ENCODE results near the gene TMPRSS2.
A peak's percentile ranks its signal among the peaks of the same experiment; 100 is the strongest.

Gene TMPRSS2

DNA sequence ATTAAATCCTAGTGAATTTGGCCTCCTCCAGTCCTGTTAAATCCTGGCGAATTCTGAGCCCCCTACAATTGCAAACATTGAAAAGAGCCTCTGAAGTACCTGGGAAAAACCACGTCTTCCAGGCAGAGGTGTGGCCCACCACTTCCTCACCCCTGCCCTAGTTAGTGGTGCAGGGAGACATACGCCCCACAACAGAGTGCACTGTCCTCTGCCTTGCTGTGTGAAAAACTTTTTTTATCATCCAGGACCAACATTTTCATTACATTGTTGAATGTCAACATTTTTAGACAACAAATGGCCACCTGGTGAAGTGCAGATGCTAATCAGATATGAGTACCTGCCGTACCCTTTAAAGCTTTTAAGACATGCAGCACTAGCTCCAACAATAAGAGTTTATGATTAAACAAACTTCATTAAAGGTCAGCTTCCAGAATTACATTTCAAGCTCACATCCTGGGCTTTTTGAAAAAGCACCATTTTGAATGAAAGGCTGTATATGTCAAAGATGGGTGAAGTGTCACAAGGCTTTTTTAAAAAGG is 13.6 kb upstream of the TMPRSS2 start:
- Mint-ChIP-seq H3K27me3 (peaks cover 18 to 34% of the 10 kb centered on the region in 2 donors), H3K36me3 (no peaks in the 10 kb centered on the region), H3K9me3 (peaks cover 0 to 2% of the 10 kb centered on the region in 2 donors), H3K4me3 (no peak overlapping the region), H3K27ac (no peak overlapping the region), H3K4me1 (peaks cover 0 to 2% of the 10 kb centered on the region in 2 donors)
- no peak for DNase-seq
- no peak for ATAC-seq (replicated peaks)

DNA sequence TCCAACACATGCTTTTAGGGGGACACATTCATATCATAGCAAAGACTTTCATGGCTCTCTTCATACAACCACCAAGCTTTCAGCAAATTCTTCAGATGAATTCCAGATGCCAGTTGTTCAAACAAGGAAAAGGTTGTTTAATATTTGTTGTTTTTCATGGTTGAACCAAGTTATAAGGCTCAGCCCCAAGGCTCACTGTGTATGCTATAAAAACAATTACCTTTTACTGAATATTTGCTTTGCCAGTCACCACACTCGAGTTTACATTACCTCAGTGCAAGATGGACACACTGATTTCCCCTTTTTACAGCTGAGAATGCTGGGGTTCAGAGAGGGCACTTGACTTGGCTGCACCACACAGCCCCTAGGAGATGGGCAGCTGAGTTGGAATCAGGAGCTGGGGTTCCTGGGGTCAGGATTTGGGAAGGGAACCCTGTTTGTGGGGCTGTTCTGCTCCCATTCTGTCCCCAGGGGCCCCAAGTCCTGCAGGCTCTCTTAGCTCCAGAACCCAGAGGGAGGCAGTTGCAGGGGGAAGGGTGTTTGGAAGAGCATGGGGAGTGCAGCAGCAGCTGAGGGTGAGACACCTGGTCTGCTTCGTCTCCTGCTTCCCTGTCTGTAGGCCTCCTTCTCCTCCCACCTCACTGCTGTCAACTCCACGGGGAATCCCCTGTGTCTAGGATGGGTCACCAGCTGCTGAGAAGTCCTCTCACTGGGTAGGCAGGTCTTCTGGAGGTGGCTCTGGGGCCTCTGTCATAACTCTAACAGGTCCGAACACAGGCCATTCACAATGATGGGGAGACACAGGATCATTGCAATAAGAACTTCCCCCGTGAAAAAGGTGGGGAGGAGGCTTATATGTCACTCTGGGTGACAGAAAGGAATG is 12.8 kb upstream of the TMPRSS2 start:
- H3K36me3 Mint-ChIP-seq, result no peaks in the 10 kb centered on the region
- H3K4me1 Mint-ChIP-seq, result peaks cover 0 to 2% of the 10 kb centered on the region in 2 donors
- ATAC-seq (replicated peaks), result peak; percentile 50 to 57
- peaks cover 0 to 5% of the 10 kb centered on the region in 2 donors for H3K9me3 Mint-ChIP-seq
- no peak overlapping the region for H3K4me3 Mint-ChIP-seq
- peaks cover 18 to 34% of the 10 kb centered on the region in 2 donors for H3K27me3 Mint-ChIP-seq
- no peak for DNase-seq
- no peak overlapping the region for H3K27ac Mint-ChIP-seq

DNA sequence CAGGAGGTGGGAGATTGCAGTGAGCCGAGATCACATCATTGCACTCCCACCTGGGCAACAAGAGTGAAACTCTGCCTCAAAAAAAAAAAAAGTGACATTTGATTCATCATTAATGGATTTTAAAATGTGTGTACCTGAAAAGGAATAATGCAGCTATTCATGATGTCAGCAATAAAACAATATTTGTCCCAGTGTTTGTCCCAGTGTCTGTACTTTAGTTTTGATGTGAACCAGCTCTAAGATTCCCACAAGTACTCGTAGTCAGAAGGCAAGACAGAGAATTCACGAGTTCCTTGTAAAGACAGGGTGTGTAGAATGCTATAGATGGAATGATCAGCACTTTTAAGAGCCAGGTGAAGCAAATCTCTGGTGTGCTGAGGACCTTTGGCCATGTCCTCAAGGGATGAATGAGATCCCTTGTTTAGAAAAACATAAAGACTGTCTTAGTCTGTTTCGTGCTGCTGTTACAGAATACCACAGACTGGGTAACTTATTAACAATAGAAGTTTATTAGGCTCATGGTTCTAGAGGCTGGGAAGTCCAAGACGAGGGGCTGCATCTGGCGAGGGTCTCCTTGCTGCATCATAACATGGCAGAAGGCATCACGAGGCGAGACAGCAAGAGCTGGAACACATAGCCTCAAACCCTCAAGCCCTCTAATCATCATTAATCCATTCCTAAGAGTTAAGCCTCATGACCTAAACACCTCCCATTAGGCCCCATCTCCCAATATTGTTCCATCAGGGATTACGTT is 12.0 kb upstream of the TMPRSS2 start:
- Mint-ChIP-seq H3K36me3 (no peaks in the 10 kb centered on the region), H3K4me1 (peaks cover 0 to 2% of the 10 kb centered on the region in 2 donors), H3K27ac (no peak overlapping the region), H3K4me3 (no peak overlapping the region), H3K9me3 (peaks cover 0 to 5% of the 10 kb centered on the region in 2 donors), H3K27me3 (peaks cover 16 to 31% of the 10 kb centered on the region in 2 donors)
- ATAC-seq (replicated peaks) (no peak), DNase-seq (no peak)

DNA sequence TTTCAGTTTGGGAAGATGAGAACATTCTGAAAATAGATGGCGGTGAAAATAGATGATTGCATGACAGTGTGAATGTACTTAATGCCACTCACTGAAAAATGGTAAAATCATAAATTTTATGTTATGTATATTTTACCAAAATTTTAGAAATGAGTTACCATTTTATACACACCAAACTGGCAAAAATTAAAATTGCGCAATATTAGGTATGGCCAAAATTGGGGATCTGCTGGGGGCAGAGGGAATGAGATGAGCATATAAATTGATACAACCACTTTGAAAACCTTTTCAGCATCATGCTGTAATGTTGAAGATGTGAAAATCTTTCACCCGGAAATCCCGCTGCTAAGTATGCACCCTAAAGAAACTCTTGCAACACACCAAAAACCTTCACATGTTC is 10.8 kb upstream of the TMPRSS2 start:
- no peak for ATAC-seq (replicated peaks)
- H3K27me3 Mint-ChIP-seq, result peaks cover 15 to 26% of the 10 kb centered on the region in 2 donors
- DNase-seq, result no peak
- H3K4me1 Mint-ChIP-seq, result peaks cover 0 to 2% of the 10 kb centered on the region in 2 donors
- H3K9me3 Mint-ChIP-seq, result peaks cover 0 to 5% of the 10 kb centered on the region in 2 donors
- H3K4me3 Mint-ChIP-seq, result no peak overlapping the region
- H3K27ac Mint-ChIP-seq, result no peak overlapping the region
- no peaks in the 10 kb centered on the region for H3K36me3 Mint-ChIP-seq

DNA sequence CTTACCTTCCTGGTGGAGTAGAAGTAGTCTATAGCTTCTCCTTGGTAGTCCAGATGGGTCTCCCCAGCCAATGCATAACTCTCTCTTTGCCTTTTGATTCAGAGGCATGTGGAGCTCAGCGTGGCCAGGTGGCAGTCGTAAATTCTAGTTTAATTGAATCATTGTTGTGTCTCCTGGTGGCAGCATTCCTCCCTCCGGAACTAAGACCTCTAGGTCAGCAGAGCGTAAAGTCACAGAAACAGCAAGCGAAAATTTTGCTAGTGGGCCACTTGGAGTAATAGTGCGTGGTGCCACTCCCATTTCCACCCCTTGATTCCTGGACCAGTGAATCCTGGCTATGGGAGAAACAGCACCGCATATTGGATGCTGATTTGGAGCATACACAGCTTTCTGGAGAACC is 3.9 kb upstream of the TMPRSS2 start:
- no peak for ATAC-seq (replicated peaks)
- DNase-seq, result no peak
- H3K4me3 Mint-ChIP-seq, result no peak overlapping the region
- peaks cover 0 to 3% of the 10 kb centered on the region in 2 donors for H3K9me3 Mint-ChIP-seq
- H3K27ac Mint-ChIP-seq, result no peak overlapping the region
- no peaks in the 10 kb centered on the region for H3K36me3 Mint-ChIP-seq
- H3K4me1 Mint-ChIP-seq, result no peaks in the 10 kb centered on the region
- peaks cover 46 to 62% of the 10 kb centered on the region in 2 donors for H3K27me3 Mint-ChIP-seq

DNA sequence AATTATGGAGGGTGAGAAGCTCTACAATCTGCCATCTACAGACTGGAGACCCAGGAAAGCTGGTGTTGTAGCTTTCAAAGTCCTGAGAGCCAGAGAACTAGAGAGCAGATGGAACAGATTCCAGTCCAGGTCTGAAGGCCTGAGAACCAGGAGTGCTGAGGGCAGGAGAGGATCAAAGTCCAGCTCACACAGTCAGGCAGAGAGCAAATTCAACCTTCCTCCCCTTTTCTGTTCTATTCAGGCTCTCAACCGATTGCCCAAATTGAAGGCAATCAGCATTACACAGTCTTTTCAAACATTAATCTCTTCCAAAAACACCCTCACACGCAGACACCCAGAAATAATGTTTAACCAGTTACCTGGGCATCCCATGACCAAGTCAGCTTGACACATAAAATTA is 2.5 kb upstream of the TMPRSS2 start:
- DNase-seq (no peak), ATAC-seq (replicated peaks) (no peak)
- H3K9me3 Mint-ChIP-seq, result no peaks in the 10 kb centered on the region
- H3K27me3 Mint-ChIP-seq, result peaks cover 48 to 63% of the 10 kb centered on the region in 2 donors
- H3K4me1 Mint-ChIP-seq, result no peaks in the 10 kb centered on the region
- H3K4me3 Mint-ChIP-seq, result no peak overlapping the region
- H3K27ac Mint-ChIP-seq, result no peak overlapping the region
- H3K36me3 Mint-ChIP-seq, result no peaks in the 10 kb centered on the region

DNA sequence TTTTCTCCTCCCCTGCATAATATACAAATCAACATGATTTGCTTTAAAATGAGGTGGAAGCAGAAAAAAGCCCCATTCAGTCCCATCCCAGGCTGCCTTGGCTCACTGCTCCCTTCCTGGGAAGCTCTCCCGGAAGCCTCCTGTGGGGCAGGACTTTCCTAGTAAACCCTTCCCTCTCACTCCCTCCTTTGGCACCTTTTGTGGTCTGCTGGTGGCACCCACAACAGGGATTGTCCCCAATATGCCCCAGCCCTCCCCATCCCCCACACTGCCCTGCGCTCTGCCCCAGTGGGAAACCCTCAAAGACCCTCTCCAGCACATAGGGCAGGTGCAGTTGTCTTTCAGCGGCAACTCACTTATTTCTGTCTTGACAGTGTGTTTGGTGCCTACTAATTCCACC is 1.8 kb upstream of the TMPRSS2 start:
- Mint-ChIP-seq H3K36me3 (no peaks in the 10 kb centered on the region), H3K27ac (no peak overlapping the region), H3K4me3 (no peak overlapping the region), H3K4me1 (no peaks in the 10 kb centered on the region), H3K9me3 (no peaks in the 10 kb centered on the region), H3K27me3 (peaks cover 53 to 70% of the 10 kb centered on the region in 2 donors)
- DNase-seq (no peak), ATAC-seq (replicated peaks) (no peak)

DNA sequence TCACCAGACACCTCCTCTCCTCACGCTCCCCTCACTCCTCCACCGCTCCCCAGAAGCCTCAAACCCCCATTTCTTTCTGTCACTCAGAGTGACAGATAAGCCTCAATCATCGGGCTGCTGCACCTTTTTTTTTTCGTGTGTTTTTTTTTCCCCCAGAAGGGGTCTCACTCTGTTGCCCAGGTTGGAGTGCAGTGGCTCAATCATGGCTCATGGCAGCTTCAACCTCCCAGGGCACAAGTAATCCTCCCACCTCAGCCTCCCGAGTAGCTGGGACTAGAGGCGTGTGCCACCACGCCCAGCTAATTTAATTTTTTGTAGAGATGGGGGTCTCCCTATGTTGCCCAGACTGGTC is 1.2 kb upstream of the TMPRSS2 start:
- Mint-ChIP-seq H3K4me3 (no peak overlapping the region), H3K27me3 (peaks cover 59 to 76% of the 10 kb centered on the region in 2 donors), H3K27ac (no peak overlapping the region), H3K4me1 (no peaks in the 10 kb centered on the region), H3K9me3 (no peaks in the 10 kb centered on the region), H3K36me3 (no peaks in the 10 kb centered on the region)
- DNase-seq (no peak), ATAC-seq (replicated peaks) (no peak)

DNA sequence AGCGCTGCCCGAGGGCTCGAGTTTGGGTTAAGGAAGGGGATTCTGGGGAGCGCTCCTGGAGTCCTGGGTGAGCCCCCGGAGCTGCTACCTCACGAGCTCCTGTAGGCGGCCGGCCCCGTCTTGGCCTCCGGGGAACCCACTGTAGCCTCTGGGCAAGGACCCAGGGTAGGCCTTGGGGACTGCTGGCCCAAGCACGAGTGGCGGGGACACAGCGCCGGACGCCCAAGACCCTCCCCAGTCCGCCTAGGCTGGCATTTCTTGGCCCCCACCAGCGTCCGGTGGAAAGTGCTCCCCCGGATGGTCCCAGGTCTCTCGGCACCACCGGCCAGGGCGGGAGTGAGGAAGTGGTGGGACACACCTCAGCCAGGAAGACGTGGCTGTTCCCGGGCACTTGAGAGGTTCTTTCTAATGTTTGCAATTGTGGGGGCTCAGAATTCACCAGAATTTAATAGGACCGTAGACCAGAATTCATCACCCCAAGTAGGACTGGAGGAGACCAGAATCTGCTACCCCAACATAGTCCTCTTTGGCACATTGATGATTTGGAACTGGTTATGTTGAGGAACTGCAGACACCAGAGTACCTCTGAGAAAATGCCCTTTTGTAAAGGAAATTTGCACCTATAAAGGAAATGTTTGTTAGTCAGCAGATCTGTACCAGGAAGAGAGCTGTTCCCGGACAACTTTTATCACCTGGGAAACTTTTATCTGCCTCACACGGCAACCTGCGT is 622 bp upstream of the TMPRSS2 start:
- DNase-seq (no peak), ATAC-seq (replicated peaks) (no peak)
- no peak overlapping the region for H3K27ac Mint-ChIP-seq
- peaks cover 57 to 80% of the 10 kb centered on the region in 2 donors for H3K27me3 Mint-ChIP-seq
- H3K4me3 Mint-ChIP-seq, result no peak overlapping the region
- no peaks in the 10 kb centered on the region for H3K9me3 Mint-ChIP-seq
- no peaks in the 10 kb centered on the region for H3K4me1 Mint-ChIP-seq
- no peaks in the 10 kb centered on the region for H3K36me3 Mint-ChIP-seq

DNA sequence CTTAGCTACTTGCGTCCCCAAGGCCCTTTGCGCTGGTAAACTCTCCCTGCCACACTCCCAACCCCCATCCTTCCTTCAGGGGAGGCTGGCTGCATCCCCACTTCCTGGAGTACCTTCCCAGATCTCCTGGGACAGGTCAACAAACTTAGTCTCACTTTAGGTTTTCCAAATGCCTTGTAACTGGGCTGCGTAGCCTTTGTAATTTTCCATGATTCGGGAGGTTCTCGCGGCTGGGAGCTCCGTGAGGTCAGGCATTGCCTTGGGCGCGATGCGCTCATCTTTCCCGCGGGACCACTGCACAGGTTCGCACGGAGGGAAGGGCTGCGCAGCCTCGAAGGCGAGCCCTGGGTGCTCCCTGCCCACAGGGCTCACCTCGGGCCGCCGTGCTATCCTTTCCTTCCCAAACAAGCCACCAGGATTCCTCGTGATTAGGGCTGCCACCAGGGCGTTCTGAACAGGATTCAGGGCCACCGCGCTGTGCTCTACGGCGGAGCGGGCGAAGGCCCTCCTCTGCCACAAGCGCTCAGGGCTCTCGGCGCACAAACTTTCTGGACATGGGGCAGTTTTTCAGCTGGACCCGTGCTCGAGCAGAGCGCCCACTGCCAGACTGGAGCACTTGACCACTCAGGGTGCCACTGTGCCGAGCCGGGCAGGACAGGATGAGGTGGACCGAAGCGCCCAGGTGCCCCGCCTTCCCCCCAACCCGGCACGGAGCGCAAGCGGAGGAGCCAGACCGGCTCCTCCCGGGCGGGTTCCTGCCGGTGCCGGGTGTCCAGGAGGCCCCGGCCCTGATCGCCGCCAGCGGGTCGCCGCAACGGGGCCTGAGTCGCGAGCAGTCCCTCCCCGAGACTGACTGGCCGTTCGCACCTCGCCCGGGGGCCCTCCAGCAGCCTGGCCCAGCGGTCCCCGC is 1.1 kb downstream of the TMPRSS2 start:
- no peak overlapping the region for H3K27ac Mint-ChIP-seq
- H3K4me3 Mint-ChIP-seq, result no peak overlapping the region
- H3K36me3 Mint-ChIP-seq, result no peaks in the 10 kb centered on the region
- DNase-seq, result no peak
- H3K27me3 Mint-ChIP-seq, result peaks cover 60 to 79% of the 10 kb centered on the region in 2 donors
- no peaks in the 10 kb centered on the region for H3K9me3 Mint-ChIP-seq
- H3K4me1 Mint-ChIP-seq, result no peaks in the 10 kb centered on the region
- peak in 1 of 2 donors; percentile 7 for ATAC-seq (replicated peaks)

DNA sequence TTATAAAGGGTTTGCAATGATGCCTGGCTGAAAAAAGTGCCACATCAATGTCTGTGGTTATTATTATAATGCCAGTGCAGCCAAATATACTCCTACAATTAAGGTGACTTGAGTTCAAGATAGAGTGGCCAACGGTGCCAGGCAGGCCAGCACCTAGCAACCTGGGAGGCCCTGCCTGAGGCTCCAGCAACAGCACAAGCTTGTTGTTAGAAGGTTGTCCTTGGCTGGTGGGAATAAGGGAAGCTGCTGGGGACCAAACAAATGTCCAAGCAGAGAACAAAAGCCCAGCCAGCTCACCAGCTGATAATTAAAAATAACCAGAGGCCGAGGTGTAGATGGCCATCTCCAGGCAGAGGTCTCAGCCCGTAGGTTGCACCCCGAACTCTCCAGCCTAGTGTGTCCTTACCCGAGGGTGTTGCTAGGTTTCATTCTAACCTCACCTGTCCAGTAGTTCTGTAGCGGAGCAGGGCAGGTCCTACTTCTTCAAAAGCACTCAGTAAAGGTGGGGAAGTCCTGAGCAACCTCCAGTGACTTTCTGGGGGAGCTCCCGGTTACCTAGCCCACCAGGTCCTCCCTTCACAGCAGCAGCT is 1.9 kb downstream of the TMPRSS2 start:
- H3K27ac Mint-ChIP-seq, result no peak overlapping the region
- DNase-seq (no peak), ATAC-seq (replicated peaks) (no peak)
- no peak overlapping the region for H3K4me3 Mint-ChIP-seq
- H3K4me1 Mint-ChIP-seq, result no peaks in the 10 kb centered on the region
- H3K36me3 Mint-ChIP-seq, result no peaks in the 10 kb centered on the region
- H3K27me3 Mint-ChIP-seq, result peaks cover 62 to 71% of the 10 kb centered on the region in 2 donors
- H3K9me3 Mint-ChIP-seq, result no peaks in the 10 kb centered on the region

DNA sequence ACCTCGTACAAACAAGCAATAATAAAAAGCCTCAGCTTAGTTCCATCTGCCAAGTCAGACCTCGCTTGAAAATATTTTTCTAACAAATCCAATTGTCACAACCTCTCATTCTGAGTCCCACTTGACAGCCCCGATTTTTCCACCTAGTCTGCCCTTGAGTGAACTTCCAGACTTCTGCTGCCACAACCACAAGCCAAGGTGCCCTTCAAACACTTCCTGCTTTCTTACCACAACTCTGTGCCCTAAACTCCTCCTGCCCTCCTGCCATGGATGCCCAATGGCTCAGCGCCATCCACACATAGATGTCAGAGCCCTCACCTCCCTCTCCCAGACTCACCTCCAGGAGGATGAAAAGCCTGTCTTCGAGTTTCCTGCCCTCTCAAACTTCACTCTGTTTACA is 3.9 kb downstream of the TMPRSS2 start:
- Mint-ChIP-seq H3K4me1 (no peaks in the 10 kb centered on the region), H3K27me3 (peaks cover 51 to 67% of the 10 kb centered on the region in 2 donors), H3K9me3 (no peaks in the 10 kb centered on the region), H3K27ac (no peak overlapping the region), H3K36me3 (no peaks in the 10 kb centered on the region), H3K4me3 (no peak overlapping the region)
- DNase-seq (no peak), ATAC-seq (replicated peaks) (no peak)

DNA sequence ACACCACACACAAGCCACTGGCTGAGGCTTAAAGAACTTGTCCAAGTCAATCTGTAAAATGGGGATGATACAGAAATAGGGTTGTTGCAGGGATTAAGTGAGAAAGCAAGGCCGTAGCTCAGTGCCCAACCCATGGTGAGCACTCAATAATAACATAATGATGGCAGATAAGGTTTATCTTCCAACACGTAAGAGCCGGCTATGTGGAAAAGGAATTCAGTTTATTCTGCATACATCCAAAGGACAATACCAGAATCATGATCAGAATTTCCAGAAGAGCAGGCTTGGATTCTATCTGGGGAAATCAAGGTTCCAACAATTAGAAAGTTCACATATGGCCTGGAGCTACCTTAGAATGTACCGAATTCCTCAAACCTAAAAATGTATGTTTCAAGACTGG is 4.6 kb downstream of the TMPRSS2 start:
- ATAC-seq (replicated peaks) (no peak), DNase-seq (no peak)
- Mint-ChIP-seq H3K9me3 (no peaks in the 10 kb centered on the region), H3K4me3 (no peak overlapping the region), H3K4me1 (no peaks in the 10 kb centered on the region), H3K27me3 (peaks cover 48 to 60% of the 10 kb centered on the region in 2 donors), H3K27ac (no peak overlapping the region), H3K36me3 (no peaks in the 10 kb centered on the region)

Data from stimulated activated naive B cell treated with anti-CD40 and anti-IgM and Interleukin-4, amounts not matched to agents 10 μg/mL and 1 μg/mL and 100 μg/mL, for 72 hours (primary cell).